HepG2 (cell line): ENCODE measurements around the gene VKORC1. TPM values are rescaled to one million over a fixed set of nuclear protein-coding genes. Genes with fewer than 3 reads are reported as not detected.

Source experiments
- FIP1L1 ChIP-seq: fragments of 200-400 bp; formaldehyde crosslinking; IDR thresholded peaks from 2 replicates; pipeline ENCODE4 v1.6.1; 2018; ENCODE audit warnings: low read depth, mild to moderate bottlenecking, low read length, moderate library complexity, borderline replicate concordance; ENCODE audit not compliant: insufficient read depth
- FOXC1 ChIP-seq: sonication (generic); formaldehyde crosslinking; IDR thresholded peaks from 2 replicates; pipeline ENCODE4 v1.8.0; 2022; ENCODE audit warnings: mild to moderate bottlenecking, missing genetic modification reagents, borderline replicate concordance
- polyA plus RNA-seq, 8 experiments: library from polyadenylated mRNA; depleted of rRNA in 3 of 8; stranded (reverse) in 7 of 8; unstranded in 1 of 8; fragments of >200 nt; fragmentation: Illumina TruSeq in 4 of 8; extraction: Trizol in 4 of 8; gene quantifications; 2 replicates each; pipeline versions ENCODE4 v1.2.1 to v1.2.3, GENCODE V29; 2011 to 2016; ENCODE audit warnings: low read depth in 4 of 8, missing spikeins in 1 of 8, mixed read lengths in 1 of 8; ENCODE audit not compliant: insufficient read depth in 1 of 8
- total RNA-seq, 5 experiments: library from RNA; depleted of rRNA; stranded (reverse); fragments of >200 nt; fragmentation: Illumina TruSeq; extraction: Trizol; gene quantifications; 2 replicates each; pipeline ENCODE4 v1.2.3, GENCODE V29; 2016; ENCODE audit warnings: low read depth in 1 of 5
- TF ChIP-seq, protein P1 (sequence below), 2 experiments: fragments of 450-650 bp in 1 of 2; sonication (generic) in 1 of 2; formaldehyde crosslinking in 1 of 2; IDR thresholded peaks; 2 replicates each; pipeline versions ENCODE4 v1.6.1 to v1.8.0; 2016 to 2022; ENCODE audit warnings: antibody characterized with exemption in 1 of 2, mild to moderate bottlenecking in 1 of 2, missing genetic modification reagents in 1 of 2
- TF ChIP-seq, protein P2 (sequence below): sonication (generic); formaldehyde crosslinking; IDR thresholded peaks from 2 replicates; pipeline ENCODE4 v1.8.1; 2023; ENCODE audit warnings: mild to moderate bottlenecking, missing genetic modification reagents

VKORC1 gene
- total and polyA plus RNA-seq, 2 of the 13 experiments (the other 11 are each of a cell fraction or from before 2014, with no cell fraction given): 141 to 615 TPM

DNA sequence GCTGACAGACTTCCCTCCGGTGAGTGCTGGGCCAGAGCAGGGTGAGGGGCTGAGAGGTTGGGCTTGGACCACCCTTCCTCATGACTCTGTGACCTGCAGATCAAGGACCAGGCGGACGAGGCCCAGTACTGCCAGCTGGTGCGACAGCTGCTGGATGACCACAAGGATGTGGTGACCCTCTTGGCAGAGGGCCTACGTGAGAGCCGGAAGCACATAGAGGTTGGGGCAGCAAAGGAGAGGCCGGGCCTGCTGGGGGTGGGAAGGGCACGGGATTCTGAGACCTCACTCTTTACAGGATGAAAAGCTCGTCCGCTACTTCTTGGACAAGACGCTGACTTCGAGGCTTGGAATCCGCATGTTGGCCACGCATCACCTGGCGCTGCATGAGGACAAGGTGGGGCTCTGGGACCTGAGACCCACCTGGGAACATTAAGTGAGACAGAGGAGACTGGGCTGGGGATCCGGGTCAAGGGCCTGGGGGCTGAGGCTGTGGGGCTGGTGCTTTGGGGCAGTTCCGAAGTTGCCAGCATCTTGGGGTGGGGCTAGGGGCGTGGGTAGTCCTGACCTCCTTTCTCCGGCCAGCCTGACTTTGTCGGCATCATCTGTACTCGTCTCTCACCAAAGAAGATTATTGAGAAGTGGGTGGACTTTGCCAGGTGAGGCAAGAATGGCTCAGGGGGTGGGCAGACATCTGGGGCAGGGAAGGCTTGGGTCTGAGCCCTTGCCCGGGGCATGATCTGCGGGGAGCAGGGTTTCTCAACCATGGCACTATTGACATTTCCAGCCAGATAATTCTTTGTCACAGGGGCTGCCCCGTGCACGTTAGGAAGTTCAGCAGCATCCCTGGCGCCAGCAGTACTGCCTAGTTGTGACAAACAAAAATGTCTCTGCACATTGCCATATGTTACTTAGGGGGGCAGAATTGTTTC, 15.8 kb upstream of the VKORC1 start (continued):
- TF ChIP-seq, protein P1, sequence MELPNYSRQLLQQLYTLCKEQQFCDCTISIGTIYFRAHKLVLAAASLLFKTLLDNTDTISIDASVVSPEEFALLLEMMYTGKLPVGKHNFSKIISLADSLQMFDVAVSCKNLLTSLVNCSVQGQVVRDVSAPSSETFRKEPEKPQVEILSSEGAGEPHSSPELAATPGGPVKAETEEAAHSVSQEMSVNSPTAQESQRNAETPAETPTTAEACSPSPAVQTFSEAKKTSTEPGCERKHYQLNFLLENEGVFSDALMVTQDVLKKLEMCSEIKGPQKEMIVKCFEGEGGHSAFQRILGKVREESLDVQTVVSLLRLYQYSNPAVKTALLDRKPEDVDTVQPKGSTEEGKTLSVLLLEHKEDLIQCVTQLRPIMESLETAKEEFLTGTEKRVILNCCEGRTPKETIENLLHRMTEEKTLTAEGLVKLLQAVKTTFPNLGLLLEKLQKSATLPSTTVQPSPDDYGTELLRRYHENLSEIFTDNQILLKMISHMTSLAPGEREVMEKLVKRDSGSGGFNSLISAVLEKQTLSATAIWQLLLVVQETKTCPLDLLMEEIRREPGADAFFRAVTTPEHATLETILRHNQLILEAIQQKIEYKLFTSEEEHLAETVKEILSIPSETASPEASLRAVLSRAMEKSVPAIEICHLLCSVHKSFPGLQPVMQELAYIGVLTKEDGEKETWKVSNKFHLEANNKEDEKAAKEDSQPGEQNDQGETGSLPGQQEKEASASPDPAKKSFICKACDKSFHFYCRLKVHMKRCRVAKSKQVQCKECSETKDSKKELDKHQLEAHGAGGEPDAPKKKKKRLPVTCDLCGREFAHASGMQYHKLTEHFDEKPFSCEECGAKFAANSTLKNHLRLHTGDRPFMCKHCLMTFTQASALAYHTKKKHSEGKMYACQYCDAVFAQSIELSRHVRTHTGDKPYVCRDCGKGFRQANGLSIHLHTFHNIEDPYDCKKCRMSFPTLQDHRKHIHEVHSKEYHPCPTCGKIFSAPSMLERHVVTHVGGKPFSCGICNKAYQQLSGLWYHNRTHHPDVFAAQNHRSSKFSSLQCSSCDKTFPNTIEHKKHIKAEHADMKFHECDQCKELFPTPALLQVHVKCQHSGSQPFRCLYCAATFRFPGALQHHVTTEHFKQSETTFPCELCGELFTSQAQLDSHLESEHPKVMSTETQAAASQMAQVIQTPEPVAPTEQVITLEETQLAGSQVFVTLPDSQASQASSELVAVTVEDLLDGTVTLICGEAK (IDR thresholded peaks at IDR 0.05): no peak
- TF ChIP-seq, protein P1 (CRISPR knock-in tag; IDR thresholded peaks at IDR 0.05): 0 out of 2 replicates have a peak, but pooled peaks have one; percentile 11
- TF ChIP-seq FIP1L1 (no peak), FOXC1 (CRISPR knock-in tag) (no peak)
- TF ChIP-seq, protein P2, sequence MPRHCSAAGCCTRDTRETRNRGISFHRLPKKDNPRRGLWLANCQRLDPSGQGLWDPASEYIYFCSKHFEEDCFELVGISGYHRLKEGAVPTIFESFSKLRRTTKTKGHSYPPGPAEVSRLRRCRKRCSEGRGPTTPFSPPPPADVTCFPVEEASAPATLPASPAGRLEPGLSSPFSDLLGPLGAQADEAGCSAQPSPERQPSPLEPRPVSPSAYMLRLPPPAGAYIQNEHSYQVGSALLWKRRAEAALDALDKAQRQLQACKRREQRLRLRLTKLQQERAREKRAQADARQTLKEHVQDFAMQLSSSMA (CRISPR knock-in tag): no peak
